Neural cell (in vitro differentiated cells): ENCODE measurements around the gene LRRC74B. TPM values are rescaled to one million over a fixed set of nuclear protein-coding genes. Genes with fewer than 3 reads are reported as not detected.
A peak's percentile ranks its signal among the peaks of the same experiment; 100 is the strongest.

ENCODE experiments used
- H2AFZ ChIP-seq: fragments of 200-600, 300-800 bp; sonication (generic), shearing (Covaris generic); 2 replicates; pipeline ENCODE4 v1.6.0; 2014; ENCODE audit warnings: low read depth, mild to moderate bottlenecking, antibody characterized with exemption, low read length, moderate library complexity
- H3F3A ChIP-seq: fragments of 200-600 bp; shearing (Covaris generic); 2 replicates; pipeline ENCODE4 v1.6.1; 2016; ENCODE audit warnings: mild to moderate bottlenecking, moderate library complexity, mixed read lengths, antibody characterized with exemption, low read length; ENCODE audit not compliant: insufficient read depth, poor library complexity, severe bottlenecking
- H3K27ac ChIP-seq: fragments of 200-600, 300-800 bp; sonication (generic), shearing (Covaris generic); 2 replicates; pipeline ENCODE4 v1.5.1; 2014; ENCODE audit warnings: mild to moderate bottlenecking, low read length, moderate library complexity
- H3K27me3 ChIP-seq: fragments of 300-800, 200-600 bp; sonication (generic), shearing (Covaris generic); 2 replicates; pipeline ENCODE4 v1.6.0; 2014; ENCODE audit warnings: mild to moderate bottlenecking, low read depth, low read length, moderate library complexity; ENCODE audit not compliant: insufficient read depth
- H3K36me3 ChIP-seq: fragments of 300-800, 200-600 bp; sonication (generic), shearing (Covaris generic); 2 replicates; pipeline ENCODE4 v1.5.1; 2014; ENCODE audit warnings: mild to moderate bottlenecking, antibody characterized with exemption, low read length, moderate library complexity; ENCODE audit not compliant: insufficient read depth
- H3K4me2 ChIP-seq: fragments of 300-800, 200-600 bp; sonication (generic), shearing (Covaris generic); 2 replicates; pipeline ENCODE4 v1.6.0; 2014; ENCODE audit warnings: mild to moderate bottlenecking, low read length
- H3K4me3 ChIP-seq: fragments of 300-800, 200-600 bp; sonication (generic), shearing (Covaris generic); 2 replicates; pipeline ENCODE4 v1.5.1; 2014; ENCODE audit warnings: mild to moderate bottlenecking, low read length, moderate library complexity
- H3K79me2 ChIP-seq: fragments of 200-600 bp; shearing (Covaris generic); replicated peaks from 2 replicates; pipeline ENCODE4 v1.6.0; 2014; ENCODE audit warnings: mild to moderate bottlenecking, low read length, moderate library complexity; ENCODE audit not compliant: insufficient read depth
- H3K9ac ChIP-seq: fragments of 300-800, 200-600 bp; sonication (generic), shearing (Covaris generic); 2 replicates; pipeline ENCODE4 v1.6.1; 2016; ENCODE audit warnings: mild to moderate bottlenecking, low read length, mixed read lengths
- H3K9me2 ChIP-seq: fragments of 200-600 bp; shearing (Covaris generic); 2 replicates; pipeline ENCODE4 v1.6.1; 2016; ENCODE audit warnings: mild to moderate bottlenecking, low read length, mixed read lengths; ENCODE audit not compliant: insufficient read depth
- H3K9me3 ChIP-seq: fragments of 200-600, 300-800 bp; sonication (generic), shearing (Covaris generic); 2 replicates; pipeline ENCODE4 v1.6.1; 2016; ENCODE audit warnings: mild to moderate bottlenecking, mixed run types, low read length, moderate library complexity, mixed read lengths
- H4K20me1 ChIP-seq: fragments of 200-600 bp; shearing (Covaris generic); 2 replicates; pipeline ENCODE4 v1.6.1; 2016; ENCODE audit warnings: mild to moderate bottlenecking, mixed run types; ENCODE audit not compliant: insufficient read depth
- EP300 ChIP-seq: fragments of 450-650 bp; conservative IDR thresholded peaks from 2 replicates; pipeline ENCODE4 v1.6.1; 2014; ENCODE audit warnings: antibody characterized with exemption, mild to moderate bottlenecking, moderate library complexity; ENCODE audit not compliant: poor library complexity, severe bottlenecking
- EZH2 ChIP-seq: fragments of 200-600, 300-800 bp; shearing (Covaris generic), sonication (generic); IDR thresholded peaks from 2 replicates; pipeline ENCODE4 v1.6.1; 2014; ENCODE audit warnings: antibody characterized with exemption, low read length, borderline replicate concordance, mild to moderate bottlenecking; ENCODE audit not compliant: insufficient read depth, poor library complexity, severe bottlenecking
- MXI1 ChIP-seq: fragments of 450-650 bp; conservative IDR thresholded peaks from 2 replicates; pipeline ENCODE4 v1.6.1; 2014; ENCODE audit warnings: antibody characterized with exemption, mild to moderate bottlenecking; ENCODE audit not compliant: poor library complexity, severe bottlenecking
- POLR2AphosphoS5 ChIP-seq: IDR thresholded peaks from 2 replicates; pipeline ENCODE4 v1.6.1; 2012
- RAD21 ChIP-seq: fragments of 450-650 bp; conservative IDR thresholded peaks from 2 replicates; pipeline ENCODE4 v1.6.1; 2014; ENCODE audit warnings: antibody characterized with exemption, mild to moderate bottlenecking, moderate library complexity
- SMC3 ChIP-seq: fragments of 450-650 bp; conservative IDR thresholded peaks from 2 replicates; pipeline ENCODE4 v1.6.1; 2014; ENCODE audit warnings: antibody characterized with exemption, mild to moderate bottlenecking, moderate library complexity; ENCODE audit not compliant: poor library complexity
- TAF1 ChIP-seq: IDR thresholded peaks from 2 replicates; pipeline ENCODE4 v1.6.1; 2012; ENCODE audit warnings: low read depth
- polyA plus RNA-seq: library from polyadenylated mRNA; depleted of rRNA; stranded (reverse); fragments of >200 nt; gene quantifications from 2 replicates; pipeline ENCODE4 v1.2.3, GENCODE V29; 2014
- TF ChIP-seq, protein P1 (sequence below): fragments of 450-650 bp; IDR thresholded peaks from 2 replicates; pipeline ENCODE4 v1.5.1; 2014; ENCODE audit warnings: antibody characterized with exemption, mild to moderate bottlenecking, moderate library complexity; ENCODE audit not compliant: poor library complexity, severe bottlenecking
- TF ChIP-seq, protein P2 (sequence below): IDR thresholded peaks from 2 replicates; pipeline ENCODE4 v1.6.1; 2012; ENCODE audit warnings: borderline replicate concordance

The LRRC74B gene
- polyA plus RNA-seq, 1 donor from 2014 or later: not detected

DNA sequence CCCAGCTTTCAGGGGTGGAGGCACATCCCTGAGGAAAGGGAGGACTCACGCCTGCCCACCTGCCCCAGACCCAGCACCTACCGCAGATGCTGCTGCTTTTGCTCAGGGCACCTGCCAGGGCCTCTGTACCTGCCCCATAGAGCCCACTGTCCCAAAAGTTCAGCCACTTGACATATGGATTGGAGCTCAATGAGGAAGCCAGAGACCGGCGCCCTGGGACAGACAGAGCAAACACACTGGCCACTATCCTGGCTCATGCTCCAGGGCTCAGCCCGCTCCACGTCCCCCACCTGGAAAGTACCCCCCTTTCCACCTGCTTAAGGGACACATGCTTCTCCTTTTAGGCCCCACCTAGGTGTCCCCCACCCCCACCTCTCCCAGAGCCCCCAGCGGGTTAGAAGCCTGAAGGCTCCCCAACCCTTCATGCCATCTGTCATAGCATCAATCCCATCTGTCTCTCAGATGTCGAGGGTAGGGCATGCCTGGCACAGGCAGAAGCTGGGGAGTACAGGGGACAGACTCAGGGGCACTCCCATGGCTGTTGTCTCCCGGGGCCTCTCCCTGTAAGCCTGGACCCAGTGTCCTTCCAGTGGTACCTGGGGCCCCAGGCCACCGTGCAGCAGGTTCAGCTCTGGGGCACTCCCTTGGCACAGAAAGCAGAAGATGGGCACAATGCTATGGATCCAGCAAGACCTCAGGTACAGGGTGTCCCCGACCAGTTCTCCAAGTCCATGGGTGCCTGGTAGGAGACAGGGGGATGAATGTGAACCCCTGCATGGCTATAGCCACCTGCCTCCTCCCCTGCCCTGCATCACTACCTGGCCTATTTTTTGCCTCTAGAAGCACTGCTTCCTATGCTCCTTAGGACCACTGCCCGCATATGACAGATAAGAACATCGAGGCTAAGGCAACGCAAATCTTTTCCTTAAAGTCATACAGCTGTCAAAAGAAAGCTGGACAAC lies 33.0 kb upstream of the LRRC74B start:
- Histone ChIP-seq H4K20me1 (no peaks in the 10 kb centered on the region), H3K4me3 (peak overlapping the region; percentile 80), H3K9me2 (no peaks in the 10 kb centered on the region), H3F3A (peaks cover 3% of the 10 kb centered on the region), H3K4me2 (peak overlapping the region; percentile 92), H3K27me3 (no peaks in the 10 kb centered on the region), H3K9me3 (no peaks in the 10 kb centered on the region), H3K27ac (peak overlapping the region; percentile 92), H3K79me2 (peaks cover 22% of the 10 kb centered on the region), H3K9ac (peak overlapping the region; percentile 84), H2AFZ (no peak overlapping the region), H3K36me3 (no peaks in the 10 kb centered on the region)
- TF ChIP-seq MXI1: no peak
- no peak for TF ChIP-seq EZH2
- TF ChIP-seq, protein P1, sequence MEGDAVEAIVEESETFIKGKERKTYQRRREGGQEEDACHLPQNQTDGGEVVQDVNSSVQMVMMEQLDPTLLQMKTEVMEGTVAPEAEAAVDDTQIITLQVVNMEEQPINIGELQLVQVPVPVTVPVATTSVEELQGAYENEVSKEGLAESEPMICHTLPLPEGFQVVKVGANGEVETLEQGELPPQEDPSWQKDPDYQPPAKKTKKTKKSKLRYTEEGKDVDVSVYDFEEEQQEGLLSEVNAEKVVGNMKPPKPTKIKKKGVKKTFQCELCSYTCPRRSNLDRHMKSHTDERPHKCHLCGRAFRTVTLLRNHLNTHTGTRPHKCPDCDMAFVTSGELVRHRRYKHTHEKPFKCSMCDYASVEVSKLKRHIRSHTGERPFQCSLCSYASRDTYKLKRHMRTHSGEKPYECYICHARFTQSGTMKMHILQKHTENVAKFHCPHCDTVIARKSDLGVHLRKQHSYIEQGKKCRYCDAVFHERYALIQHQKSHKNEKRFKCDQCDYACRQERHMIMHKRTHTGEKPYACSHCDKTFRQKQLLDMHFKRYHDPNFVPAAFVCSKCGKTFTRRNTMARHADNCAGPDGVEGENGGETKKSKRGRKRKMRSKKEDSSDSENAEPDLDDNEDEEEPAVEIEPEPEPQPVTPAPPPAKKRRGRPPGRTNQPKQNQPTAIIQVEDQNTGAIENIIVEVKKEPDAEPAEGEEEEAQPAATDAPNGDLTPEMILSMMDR: no peak
- TF ChIP-seq, protein P2, sequence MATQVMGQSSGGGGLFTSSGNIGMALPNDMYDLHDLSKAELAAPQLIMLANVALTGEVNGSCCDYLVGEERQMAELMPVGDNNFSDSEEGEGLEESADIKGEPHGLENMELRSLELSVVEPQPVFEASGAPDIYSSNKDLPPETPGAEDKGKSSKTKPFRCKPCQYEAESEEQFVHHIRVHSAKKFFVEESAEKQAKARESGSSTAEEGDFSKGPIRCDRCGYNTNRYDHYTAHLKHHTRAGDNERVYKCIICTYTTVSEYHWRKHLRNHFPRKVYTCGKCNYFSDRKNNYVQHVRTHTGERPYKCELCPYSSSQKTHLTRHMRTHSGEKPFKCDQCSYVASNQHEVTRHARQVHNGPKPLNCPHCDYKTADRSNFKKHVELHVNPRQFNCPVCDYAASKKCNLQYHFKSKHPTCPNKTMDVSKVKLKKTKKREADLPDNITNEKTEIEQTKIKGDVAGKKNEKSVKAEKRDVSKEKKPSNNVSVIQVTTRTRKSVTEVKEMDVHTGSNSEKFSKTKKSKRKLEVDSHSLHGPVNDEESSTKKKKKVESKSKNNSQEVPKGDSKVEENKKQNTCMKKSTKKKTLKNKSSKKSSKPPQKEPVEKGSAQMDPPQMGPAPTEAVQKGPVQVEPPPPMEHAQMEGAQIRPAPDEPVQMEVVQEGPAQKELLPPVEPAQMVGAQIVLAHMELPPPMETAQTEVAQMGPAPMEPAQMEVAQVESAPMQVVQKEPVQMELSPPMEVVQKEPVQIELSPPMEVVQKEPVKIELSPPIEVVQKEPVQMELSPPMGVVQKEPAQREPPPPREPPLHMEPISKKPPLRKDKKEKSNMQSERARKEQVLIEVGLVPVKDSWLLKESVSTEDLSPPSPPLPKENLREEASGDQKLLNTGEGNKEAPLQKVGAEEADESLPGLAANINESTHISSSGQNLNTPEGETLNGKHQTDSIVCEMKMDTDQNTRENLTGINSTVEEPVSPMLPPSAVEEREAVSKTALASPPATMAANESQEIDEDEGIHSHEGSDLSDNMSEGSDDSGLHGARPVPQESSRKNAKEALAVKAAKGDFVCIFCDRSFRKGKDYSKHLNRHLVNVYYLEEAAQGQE: no peak
- no peak for TF ChIP-seq TAF1
- no peak for TF ChIP-seq RAD21

DNA sequence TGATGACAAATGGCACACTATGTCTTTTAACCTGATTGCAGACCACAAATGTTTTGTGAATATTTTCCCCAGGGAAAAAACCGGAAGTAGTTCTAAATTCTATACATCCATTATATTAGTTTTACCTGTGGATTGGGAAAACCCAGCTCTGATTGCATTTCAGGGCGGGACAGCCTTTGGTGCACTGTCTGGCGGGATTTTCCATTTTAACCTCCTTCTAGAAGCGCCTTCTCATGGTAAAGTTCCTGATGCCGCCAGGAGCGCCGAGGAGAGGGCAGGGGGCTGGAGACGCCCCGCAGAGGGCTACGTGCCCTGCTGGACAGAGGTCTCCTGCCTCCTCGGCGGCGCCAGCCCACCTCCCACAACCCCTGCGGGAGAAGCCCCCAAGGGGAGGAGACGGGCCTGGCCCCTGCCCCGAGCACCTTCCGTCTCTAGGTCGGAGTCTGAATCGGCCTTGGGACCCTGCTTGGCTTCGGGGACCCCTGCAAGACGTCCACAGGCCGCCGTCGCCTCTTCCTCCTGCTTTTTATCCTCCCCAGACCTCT lies 32.0 kb upstream of the LRRC74B start:
- no peaks in the 10 kb centered on the region for H3K27me3 ChIP-seq
- H3K27ac ChIP-seq: peak overlapping the region; percentile 92
- TF ChIP-seq, protein P2: peak; percentile 36
- no peak for TF ChIP-seq POLR2AphosphoS5
- no peak for TF ChIP-seq EP300
- no peak for TF ChIP-seq TAF1
- TF ChIP-seq SMC3: peak; percentile 48
- peaks cover 3% of the 10 kb centered on the region for H3F3A ChIP-seq
- H3K36me3 ChIP-seq: no peaks in the 10 kb centered on the region
- peak overlapping the region; percentile 35 for H2AFZ ChIP-seq
- no peaks in the 10 kb centered on the region for H4K20me1 ChIP-seq
- no peaks in the 10 kb centered on the region for H3K9me2 ChIP-seq
- peak overlapping the region; percentile 80 for H3K4me3 ChIP-seq
- no peaks in the 10 kb centered on the region for H3K9me3 ChIP-seq
- peak overlapping the region; percentile 84 for H3K9ac ChIP-seq
- H3K79me2 ChIP-seq: peaks cover 22% of the 10 kb centered on the region
- peak overlapping the region; percentile 92 for H3K4me2 ChIP-seq
